Stimulated activated CD4-positive, alpha-beta T cell treated with anti-CD3 and anti-CD28 coated beads, TNF-alpha, amount 100 ng/mL, for 4 hours (primary cell): ENCODE results near the gene TNNC1.

Experiments used
- DNase-seq, 3 experiments: peaks; one replicate each; pipeline ENCODE4 v3.0.0-alpha.2; 2020; ENCODE audit warnings: low read depth in 3 of 3

Gene TNNC1

GRCh38 chr3:52401551-52401950 is 52.3 kb downstream of the TNNC1 start:
- no peak for DNase-seq
